HCT116 (cell line): ENCODE data around the gene ST7L. TPM values are rescaled to one million over a fixed set of nuclear protein-coding genes. Genes with fewer than 3 reads are reported as not detected.

ENCODE experiments used
- ATAC-seq: fragments of 200-7000 bp; cut with Tn5 transposase; 2 replicates; pipeline ENCODE4 v1.9.1; 2020; ENCODE audit warnings: mild to moderate bottlenecking, moderate library complexity
- BruUV-seq: library from RNA; stranded (reverse); fragments of 400-500 nt; replicated peaks from 2 replicates; lab custom pipeline; 2021; lab: Mats Ljungman, UMichigan
- CTCF ChIA-PET: fragments of 300-600 bp; sonication (Branson Sonifier 250); formaldehyde crosslinking; loops from one replicate; lab custom pipeline; 2021; ENCODE audit warnings: antibody characterized with exemption; lab: Charles Lee
- POLR2A ChIA-PET: fragments of 300-600, 350-600 bp; sonication (Branson Sonifier 250); formaldehyde crosslinking; loops from one replicate; lab custom pipeline; 2021; ENCODE audit warnings: antibody characterized with exemption; lab: Charles Lee
- RAD21 ChIA-PET, 2 experiments: fragments of 300-600 bp; sonication (Branson Sonifier 250); formaldehyde crosslinking; loops; one replicate each; lab custom pipeline; 2023; ENCODE audit warnings: low total read pairs in 2 of 2; ENCODE audit not compliant: uncharacterized antibody in 2 of 2, unreplicated experiment in 2 of 2, low non-redundant PET in 1 of 2; lab: Charles Lee
- DNase-seq: peaks from one replicate; pipeline ENCODE4 v3.0.0-alpha.2; 2010; ENCODE audit warnings: low read depth, low spot score
- H2AFZ ChIP-seq: fragments of 200-600 bp; shearing (Covaris generic), sonication (generic); 2 replicates; pipeline ENCODE4 v1.6.1; 2017; ENCODE audit warnings: low read depth, mixed run types, mixed read lengths, antibody characterized with exemption, low read length; ENCODE audit not compliant: poor library complexity, severe bottlenecking
- H3K27ac ChIP-seq: 2 replicates; pipeline ENCODE4 v1.5.1; 2012; ENCODE audit warnings: low read depth, low read length
- H3K27me3 ChIP-seq: fragments of 200-600 bp; sonication (generic); 2 replicates; pipeline ENCODE4 v1.6.1; 2016; ENCODE audit warnings: mixed run types, low read length, mixed read lengths; ENCODE audit not compliant: insufficient read depth
- H3K36me3 ChIP-seq, 2 experiments: fragments of 200-500 bp in 1 of 2; fragments of 200-600 bp in 1 of 2; sonication (Bioruptor generic) in 1 of 2; sonication (generic) in 1 of 2; 2 replicates each; pipeline versions ENCODE4 v1.5.1 to v1.6.1; 2014 to 2016; ENCODE audit warnings: low read length in 2 of 2, inconsistent platforms in 1 of 2, mixed read lengths in 1 of 2, mixed run types in 1 of 2; ENCODE audit not compliant: insufficient read depth in 2 of 2, control insufficient read depth in 1 of 2
- H3K4me1 ChIP-seq, 2 experiments: fragments of 200-600 bp in 1 of 2; sonication (generic) in 1 of 2; 2 replicates each; pipeline versions ENCODE4 v1.5.1 to v1.6.1; 2012 to 2017; ENCODE audit warnings: low read length in 2 of 2, inconsistent platforms in 1 of 2, mild to moderate bottlenecking in 1 of 2, mixed read lengths in 1 of 2, mixed run types in 1 of 2, moderate library complexity in 1 of 2; ENCODE audit not compliant: insufficient read depth in 2 of 2, control insufficient read depth in 1 of 2
- H3K4me2 ChIP-seq: fragments of 200-600 bp; sonication (generic); 2 replicates; pipeline ENCODE4 v1.6.1; 2017; ENCODE audit warnings: mixed run types, low read length, mixed read lengths
- H3K4me3 ChIP-seq, 2 experiments: fragments of 200-600 bp in 1 of 2; sonication (generic) in 1 of 2; replicated peaks in 1 of 2; 2 replicates each; pipeline ENCODE4 v1.5.1; 2011 to 2016; ENCODE audit warnings: low read length in 2 of 2, control low read depth in 1 of 2, low read depth in 1 of 2, mild to moderate bottlenecking in 1 of 2, mixed read lengths in 1 of 2, mixed run types in 1 of 2
- H3K79me2 ChIP-seq: fragments of 200-600 bp; sonication (generic); 2 replicates; pipeline ENCODE4 v1.6.1; 2017; ENCODE audit warnings: mild to moderate bottlenecking, mixed run types, low read length, moderate library complexity, mixed read lengths; ENCODE audit not compliant: insufficient read depth
- H3K9ac ChIP-seq: fragments of 200-600 bp; sonication (generic); 2 replicates; pipeline ENCODE4 v1.6.1; 2016; ENCODE audit warnings: low read length, mixed read lengths
- H3K9me2 ChIP-seq: fragments of 200-600 bp; sonication (generic), shearing (Covaris generic); 2 replicates; pipeline ENCODE4 v1.6.1; 2017; ENCODE audit warnings: mixed run types, mild to moderate bottlenecking, moderate library complexity; ENCODE audit not compliant: insufficient read depth
- H3K9me3 ChIP-seq, 2 experiments: fragments of 200-500 bp in 1 of 2; fragments of 200-600 bp in 1 of 2; sonication (Bioruptor generic) in 1 of 2; sonication (generic) in 1 of 2; 2 replicates each; pipeline ENCODE4 v1.6.1; 2014 to 2017; ENCODE audit warnings: low read length in 2 of 2, mixed read lengths in 2 of 2, inconsistent platforms in 1 of 2, low read depth in 1 of 2, mild to moderate bottlenecking in 1 of 2, mixed run types in 1 of 2, moderate library complexity in 1 of 2; ENCODE audit not compliant: control insufficient read depth in 1 of 2, insufficient read depth in 1 of 2
- H4K20me1 ChIP-seq: fragments of 200-600 bp; sonication (generic), shearing (Covaris generic); 2 replicates; pipeline ENCODE4 v1.6.1; 2017; ENCODE audit warnings: mixed run types, mild to moderate bottlenecking, moderate library complexity; ENCODE audit not compliant: insufficient read depth
- CBX3 ChIP-seq: IDR thresholded peaks from 2 replicates; pipeline ENCODE4 v1.6.1; 2012; ENCODE audit warnings: low read depth
- ELF1 ChIP-seq: IDR thresholded peaks from 2 replicates; pipeline ENCODE4 v1.6.1; 2012; ENCODE audit warnings: low read depth, borderline replicate concordance
- EZH2 ChIP-seq: fragments of 200-600 bp; sonication (generic); IDR thresholded peaks from 2 replicates; pipeline ENCODE4 v1.6.1; 2017; ENCODE audit warnings: antibody characterized with exemption, mixed run types
- EZH2phosphoT487 ChIP-seq: fragments of 200-600 bp; IDR thresholded peaks from 2 replicates; pipeline ENCODE4 v1.6.1; 2018; ENCODE audit warnings: antibody characterized with exemption, borderline replicate concordance
- JUND ChIP-seq: IDR thresholded peaks from 2 replicates; pipeline ENCODE4 v1.6.1; 2012
- MAX ChIP-seq: IDR thresholded peaks from 2 replicates; pipeline ENCODE4 v1.6.1; 2012
- POLR2A ChIP-seq: IDR thresholded peaks from 2 replicates; pipeline ENCODE4 v1.7.0; 2011; ENCODE audit warnings: borderline replicate concordance; ENCODE audit not compliant: insufficient read depth, insufficient read length; ENCODE audit errors: extremely low read depth
- REST ChIP-seq: IDR thresholded peaks from 2 replicates; pipeline ENCODE4 v1.6.1; 2012; ENCODE audit warnings: low read depth
- SIN3A ChIP-seq: IDR thresholded peaks from 2 replicates; pipeline ENCODE4 v1.6.1; 2012; ENCODE audit warnings: low read depth
- SP1 ChIP-seq: IDR thresholded peaks from 2 replicates; pipeline ENCODE4 v1.6.1; 2012; ENCODE audit warnings: low read depth
- SRF ChIP-seq: IDR thresholded peaks from 2 replicates; pipeline ENCODE4 v1.6.1; 2012; ENCODE audit warnings: low read depth
- TCF7L2 ChIP-seq: IDR thresholded peaks from 2 replicates; pipeline ENCODE4 v1.7.0; 2011; ENCODE audit warnings: borderline replicate concordance, inconsistent platforms; ENCODE audit not compliant: insufficient read depth, insufficient read length; ENCODE audit errors: extremely low read depth
- YY1 ChIP-seq: IDR thresholded peaks from 2 replicates; pipeline ENCODE4 v1.6.1; 2011; ENCODE audit warnings: low read length, low read depth, moderate library complexity, mild to moderate bottlenecking; ENCODE audit not compliant: insufficient replicate concordance; ENCODE audit errors: extremely low read depth
- ZBTB33 ChIP-seq: IDR thresholded peaks from 2 replicates; pipeline ENCODE4 v1.6.1; 2011; ENCODE audit warnings: mild to moderate bottlenecking, low read length, moderate library complexity; ENCODE audit not compliant: insufficient replicate concordance; ENCODE audit errors: extremely low read depth
- ZNF274 ChIP-seq: fragments of 200-500 bp; sonication (Bioruptor generic); IDR thresholded peaks from 2 replicates; pipeline ENCODE4 v1.6.1; 2014; ENCODE audit warnings: mild to moderate bottlenecking, low read depth, low read length, inconsistent platforms
- intact Hi-C: fragments of 100-400 bp; cut with micrococcal nuclease; formaldehyde crosslinking; loops from 2 replicates; pipeline ENCODE4 v1.10.0; 2022
- total RNA-seq: library from RNA; stranded (reverse); gene quantifications from one replicate; pipeline ENCODE4 v1.2.1, GENCODE V29; 2021; ENCODE audit not compliant: unreplicated experiment
- TF ChIP-seq, protein P1 (sequence below): IDR thresholded peaks from 2 replicates; pipeline ENCODE4 v1.6.1; 2012

Gene ST7L
- total RNA-seq, 1 experiment from 2014 or later = 19.9 TPM

DNA sequence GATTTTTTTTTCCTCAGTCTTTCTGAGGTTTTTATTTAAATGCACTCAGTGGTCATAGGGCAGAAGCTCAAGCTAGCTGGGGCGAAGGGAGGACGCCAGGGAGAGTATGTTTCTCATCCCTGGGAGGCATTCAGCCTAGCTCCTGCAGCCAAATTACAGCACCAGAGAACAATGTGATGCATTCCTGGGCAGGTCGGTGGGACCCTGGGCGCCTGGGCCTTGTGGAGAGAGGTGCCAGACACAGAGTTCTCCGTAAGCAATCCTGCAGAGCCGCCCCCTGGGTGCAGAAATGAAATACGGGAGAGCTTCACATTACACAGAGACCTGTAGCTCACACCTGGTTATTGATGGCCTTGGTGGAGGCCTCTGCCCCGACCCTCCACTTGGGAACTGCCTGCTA is 94.7 kb downstream of the ST7L start:
- Histone ChIP-seq H4K20me1 (no peaks in the 10 kb centered on the region), H3K9me3 (no peaks in the 10 kb centered on the region), H3K79me2 (no peaks in the 10 kb centered on the region), H3K36me3 (no peaks in the 10 kb centered on the region), H3K4me2 (no peak overlapping the region), H2AFZ (no peak overlapping the region), H3K9me2 (no peaks in the 10 kb centered on the region), H3K27me3 (no peaks in the 10 kb centered on the region), H3K9ac (no peak overlapping the region), H3K27ac (no peak overlapping the region), H3K4me1 (peaks cover 0 to 13% of the 10 kb centered on the region in 2 experiments; a peak in 1 of 4 replicates), H3K4me3 (no peak overlapping the region)
- ATAC-seq (no peak), DNase-seq (no peak)
- no TSS peak for BruUV-seq
- intact Hi-C loops = loop anchor here (10.0 kb wide), 1 partner anchor 181 kb away; the partner anchor contains the start of gene RHOC
- RAD21 ChIA-PET = no interaction called here
- POLR2A ChIA-PET = no interaction called here
- CTCF ChIA-PET = no interaction called here
- TF ChIP-seq CBX3 (no peak), EZH2phosphoT487 (no peak), ZBTB33 (no peak), TCF7L2 (no peak), YY1 (no peak), MAX (no peak), ELF1 (no peak), ZNF274 (no peak), SP1 (no peak), JUND (no peak), SRF (no peak), REST (no peak), POLR2A (no peak), SIN3A (no peak), EZH2 (no peak)
- TF ChIP-seq, protein P1, sequence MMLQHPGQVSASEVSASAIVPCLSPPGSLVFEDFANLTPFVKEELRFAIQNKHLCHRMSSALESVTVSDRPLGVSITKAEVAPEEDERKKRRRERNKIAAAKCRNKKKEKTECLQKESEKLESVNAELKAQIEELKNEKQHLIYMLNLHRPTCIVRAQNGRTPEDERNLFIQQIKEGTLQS = no peak
